Erythroblast (primary cell): Measurements from ENCODE around the gene FBLN7.

ENCODE experiments used
- DNase-seq, 2 experiments: peaks; one replicate each; lab custom pipeline; 2025; lab: John Stamatoyannopoulos, UW
- GATA1 ChIP-seq: IDR thresholded peaks from 2 replicates; pipeline ENCODE4 v1.6.1; 2011; ENCODE audit warnings: low read depth, mild to moderate bottlenecking, control low read depth, low read length, moderate library complexity
- POLR2A ChIP-seq: IDR thresholded peaks from 2 replicates; pipeline ENCODE4 v1.6.1; 2011; ENCODE audit warnings: mild to moderate bottlenecking, low read length

Gene FBLN7

DNA sequence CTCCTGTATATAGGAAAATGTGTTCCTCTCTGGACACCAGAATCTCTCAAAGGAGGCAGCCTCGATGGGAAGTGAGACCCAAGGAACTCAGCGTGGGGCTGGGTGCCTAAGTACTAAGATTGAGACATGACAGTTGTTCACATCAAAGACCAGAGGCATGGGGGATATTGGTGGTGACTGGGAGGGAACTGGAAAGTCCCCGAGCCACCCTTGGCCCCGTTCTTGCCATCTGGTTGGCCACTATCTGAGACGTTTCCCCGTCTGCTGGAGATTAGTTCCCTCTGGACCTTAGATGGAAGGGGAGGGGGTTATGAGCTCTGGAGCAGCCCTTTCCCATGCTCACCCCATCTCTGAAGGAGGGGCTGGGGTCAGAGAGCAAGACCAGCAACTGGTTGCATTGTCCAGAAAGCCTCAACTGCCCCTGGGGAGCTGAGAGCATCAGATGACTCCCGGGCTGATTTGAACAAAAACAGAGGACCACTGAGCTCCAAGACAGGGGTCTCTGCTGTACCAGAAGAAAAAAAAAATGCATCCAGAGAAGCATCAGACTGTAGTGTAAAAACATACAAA, 11.8 kb downstream of the FBLN7 start:
- TF ChIP-seq POLR2A (no peak), GATA1 (no peak)
- DNase-seq = no peak

DNA sequence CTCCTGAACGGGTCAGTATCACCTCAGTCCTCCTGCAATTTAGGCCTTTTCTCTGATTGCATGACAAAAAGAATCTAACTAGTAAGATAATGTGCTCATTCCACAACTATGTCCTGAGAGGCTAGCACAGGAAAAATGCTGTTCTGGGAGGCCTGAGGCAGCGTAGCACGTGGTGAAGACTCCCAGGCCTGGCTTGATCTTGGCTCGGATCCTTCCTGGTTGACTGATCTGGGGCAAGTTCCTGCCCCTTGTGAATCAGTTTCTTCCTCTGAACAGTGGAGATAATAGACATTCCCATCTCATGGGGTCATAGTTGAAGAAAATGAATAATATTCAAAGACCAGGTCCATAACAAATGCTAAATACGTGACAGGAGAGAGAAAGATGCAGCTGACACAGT, 12.3 kb downstream of the FBLN7 start:
- no peak for DNase-seq
- no peak for TF ChIP-seq POLR2A
- TF ChIP-seq GATA1 = no peak

DNA sequence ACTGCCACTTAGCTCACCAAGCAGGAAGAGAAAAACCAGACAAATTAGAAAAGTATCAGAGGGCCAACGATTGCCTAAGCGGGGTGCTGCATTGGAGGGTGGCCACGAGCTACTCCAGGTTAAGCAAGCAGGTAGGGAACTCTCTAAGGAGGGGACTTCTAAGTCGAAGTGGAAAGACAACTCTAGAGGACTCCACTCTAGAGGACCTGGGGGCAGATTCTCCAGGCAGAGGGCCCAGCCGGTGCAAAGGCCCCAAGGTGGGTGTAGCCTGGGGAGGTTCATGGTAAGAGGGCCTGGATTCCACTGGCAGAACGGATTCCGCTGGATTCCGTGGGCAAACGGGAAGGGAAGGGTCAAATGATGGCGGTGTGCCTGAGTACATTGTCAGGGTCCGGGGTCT, 12.7 kb downstream of the FBLN7 start:
- TF ChIP-seq GATA1 (no peak), POLR2A (no peak)
- DNase-seq = no peak

DNA sequence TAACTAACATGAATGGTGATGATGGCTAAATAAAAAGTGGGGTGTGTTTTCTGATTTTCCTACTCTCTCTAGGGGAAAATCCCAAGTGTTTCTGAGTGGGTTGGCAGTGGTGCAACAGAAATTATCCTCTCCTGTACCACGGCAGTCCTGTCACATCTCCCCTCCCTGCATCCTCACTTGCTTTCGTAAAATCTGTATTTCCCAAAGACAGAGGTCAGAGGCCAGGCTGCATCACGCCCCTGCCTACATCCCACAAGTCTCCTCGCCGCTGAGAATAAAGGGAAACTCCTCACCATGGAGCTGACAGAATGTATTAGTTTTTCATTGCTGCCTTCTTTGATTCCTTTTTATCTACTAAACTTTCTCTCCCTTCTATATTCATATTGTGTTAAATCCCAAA, 13.1 kb downstream of the FBLN7 start:
- DNase-seq = no peak
- no peak for TF ChIP-seq GATA1
- no peak for TF ChIP-seq POLR2A

DNA sequence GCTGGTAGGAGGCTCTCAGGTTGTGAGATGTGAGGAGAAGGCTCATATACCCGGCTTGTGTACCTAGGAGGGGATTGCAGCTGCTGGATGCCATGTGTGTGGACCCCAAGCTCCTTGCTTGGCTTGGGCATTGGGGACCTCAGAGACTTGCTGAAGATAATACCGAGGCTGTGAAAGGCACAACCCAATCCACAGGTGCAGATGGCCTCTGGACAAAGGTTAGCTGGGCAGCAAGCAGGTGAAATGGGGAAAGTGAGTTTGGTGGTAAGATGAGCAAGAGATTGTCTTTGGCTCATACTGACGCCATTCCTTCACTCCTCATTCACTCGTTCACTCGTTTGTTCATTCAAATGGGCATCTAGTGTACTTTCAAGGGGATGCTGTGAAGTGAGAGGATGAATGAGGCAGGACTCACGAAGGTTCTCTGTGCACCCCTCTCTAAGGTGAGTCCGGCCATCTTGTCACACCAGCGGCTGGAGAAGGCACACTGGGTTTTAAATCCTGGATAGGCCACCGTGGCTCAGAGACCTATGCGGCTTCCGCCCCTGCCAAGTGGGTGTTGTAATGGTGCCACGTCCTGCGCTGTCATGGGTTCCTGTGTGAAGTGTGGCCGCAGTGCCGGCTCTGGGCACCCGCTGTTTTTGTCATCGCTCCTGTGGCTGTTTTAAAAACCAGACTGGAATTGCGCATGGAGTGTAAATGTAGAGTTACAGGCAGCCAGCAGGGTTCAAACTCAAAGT, 13.7 kb downstream of the FBLN7 start:
- no peak for DNase-seq
- TF ChIP-seq POLR2A (no peak), GATA1 (no peak)

DNA sequence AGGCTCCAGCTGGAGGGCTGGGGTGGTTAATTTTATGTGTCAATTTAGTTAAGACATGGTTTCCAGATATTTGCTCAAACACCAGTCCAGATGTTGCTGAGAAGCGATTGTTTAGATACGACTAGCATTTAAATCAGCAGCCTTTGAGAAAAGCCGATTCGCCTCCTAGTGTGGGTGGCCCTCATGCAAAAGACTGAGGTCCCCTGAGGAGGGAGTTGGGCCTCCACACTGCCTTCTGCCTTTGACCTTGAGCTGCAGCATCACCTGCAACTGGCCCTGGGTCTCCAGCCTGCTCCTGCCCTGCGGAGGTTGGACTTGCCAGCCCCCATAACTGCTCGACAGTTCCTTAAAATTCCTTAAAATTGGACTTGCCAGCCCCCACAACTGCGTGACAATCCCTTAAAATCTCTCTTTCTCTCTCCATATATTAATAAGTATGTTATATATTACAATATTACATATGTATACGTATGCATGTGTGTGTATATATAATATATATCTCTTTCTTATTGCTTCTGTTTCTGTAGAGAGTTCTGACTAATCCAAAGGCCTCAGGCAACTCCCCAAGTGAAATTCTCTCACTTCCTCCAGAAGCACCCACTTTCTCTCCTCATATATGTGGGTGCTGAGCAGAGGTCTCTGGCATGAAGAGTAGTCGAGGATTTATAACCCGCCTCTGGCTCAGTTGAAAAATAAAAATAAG, 14.4 kb downstream of the FBLN7 start:
- TF ChIP-seq GATA1 (no peak), POLR2A (no peak)
- DNase-seq = no peak

DNA sequence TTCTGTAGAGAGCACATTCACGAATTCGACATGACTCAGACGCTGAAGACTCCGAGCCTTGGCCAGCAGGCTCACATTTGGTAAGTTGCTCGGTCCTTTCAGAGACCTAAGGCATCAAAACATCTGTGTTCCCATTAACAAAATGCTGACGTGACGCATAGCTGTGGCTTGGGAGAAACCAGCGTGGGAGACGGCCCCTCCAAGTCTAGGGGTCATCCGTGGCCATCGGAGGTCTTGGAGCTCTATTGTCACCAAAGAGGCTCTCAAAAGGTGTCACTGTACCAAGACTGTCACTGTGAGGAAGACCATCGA, 14.9 kb downstream of the FBLN7 start:
- DNase-seq = no peak
- TF ChIP-seq GATA1 = no peak
- TF ChIP-seq POLR2A = no peak

DNA sequence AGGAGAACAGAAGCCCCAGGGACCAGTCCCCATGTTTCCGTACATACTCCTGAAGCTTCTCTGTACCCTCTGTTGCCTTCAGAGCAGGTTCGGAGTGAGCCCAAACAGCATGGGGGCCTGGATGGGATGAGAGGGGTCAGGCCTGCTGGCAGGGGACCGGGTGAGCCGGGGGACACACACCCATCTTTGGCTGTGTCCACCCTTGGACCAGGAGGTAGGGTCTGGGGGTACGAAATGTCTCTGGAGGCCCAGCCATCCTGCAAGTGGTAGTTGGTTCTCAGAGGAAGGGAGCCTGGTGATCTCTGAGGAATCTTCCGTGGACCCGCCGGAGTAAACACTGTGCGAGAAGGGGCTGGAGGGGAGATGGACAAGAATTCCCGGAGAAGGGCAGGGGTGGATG, 15.3 kb downstream of the FBLN7 start:
- no peak for DNase-seq
- TF ChIP-seq POLR2A (no peak), GATA1 (no peak)

DNA sequence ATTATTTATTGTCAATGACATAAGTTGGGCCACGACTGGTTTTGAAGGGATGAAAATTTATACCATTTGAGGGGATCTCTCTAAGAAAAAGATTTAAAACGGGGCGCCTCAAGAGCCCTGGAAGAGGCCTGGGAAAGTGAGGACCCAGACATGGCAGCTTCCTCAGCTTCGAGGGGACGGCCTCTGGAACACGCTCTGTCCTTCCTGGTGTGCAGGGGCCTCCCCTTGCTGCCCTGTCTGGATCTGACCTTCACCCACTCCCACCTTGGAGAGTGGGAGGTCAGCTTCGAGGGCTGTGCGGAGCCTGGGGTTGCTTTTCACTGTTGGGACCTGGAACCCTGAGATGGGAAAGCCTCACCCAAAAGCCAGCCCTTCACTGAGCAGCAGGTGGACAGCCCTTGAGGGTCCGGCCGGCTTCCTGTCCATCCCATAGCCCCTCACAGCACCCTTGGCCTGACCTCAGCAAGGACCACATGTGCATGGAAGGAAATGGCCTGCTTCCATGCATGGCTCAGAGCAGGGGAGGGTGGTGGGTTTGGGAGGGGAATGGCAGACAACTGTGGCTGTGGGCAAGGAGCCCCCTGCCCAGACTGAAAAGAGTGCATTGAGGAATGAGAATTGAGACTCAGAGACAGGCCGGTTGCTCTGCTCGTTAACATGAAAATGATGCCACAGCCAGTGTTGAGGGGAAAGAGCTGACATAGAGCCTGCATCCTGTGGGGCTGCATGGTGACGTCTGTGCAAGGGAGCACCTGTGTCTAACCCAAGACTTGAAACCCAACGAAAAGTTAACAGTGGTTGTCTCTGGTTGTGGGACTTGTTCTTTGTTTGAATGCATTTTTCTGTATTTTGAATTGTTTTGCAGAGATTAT, 16.3 kb downstream of the FBLN7 start:
- DNase-seq = no peak
- no peak for TF ChIP-seq POLR2A
- TF ChIP-seq GATA1 = no peak

DNA sequence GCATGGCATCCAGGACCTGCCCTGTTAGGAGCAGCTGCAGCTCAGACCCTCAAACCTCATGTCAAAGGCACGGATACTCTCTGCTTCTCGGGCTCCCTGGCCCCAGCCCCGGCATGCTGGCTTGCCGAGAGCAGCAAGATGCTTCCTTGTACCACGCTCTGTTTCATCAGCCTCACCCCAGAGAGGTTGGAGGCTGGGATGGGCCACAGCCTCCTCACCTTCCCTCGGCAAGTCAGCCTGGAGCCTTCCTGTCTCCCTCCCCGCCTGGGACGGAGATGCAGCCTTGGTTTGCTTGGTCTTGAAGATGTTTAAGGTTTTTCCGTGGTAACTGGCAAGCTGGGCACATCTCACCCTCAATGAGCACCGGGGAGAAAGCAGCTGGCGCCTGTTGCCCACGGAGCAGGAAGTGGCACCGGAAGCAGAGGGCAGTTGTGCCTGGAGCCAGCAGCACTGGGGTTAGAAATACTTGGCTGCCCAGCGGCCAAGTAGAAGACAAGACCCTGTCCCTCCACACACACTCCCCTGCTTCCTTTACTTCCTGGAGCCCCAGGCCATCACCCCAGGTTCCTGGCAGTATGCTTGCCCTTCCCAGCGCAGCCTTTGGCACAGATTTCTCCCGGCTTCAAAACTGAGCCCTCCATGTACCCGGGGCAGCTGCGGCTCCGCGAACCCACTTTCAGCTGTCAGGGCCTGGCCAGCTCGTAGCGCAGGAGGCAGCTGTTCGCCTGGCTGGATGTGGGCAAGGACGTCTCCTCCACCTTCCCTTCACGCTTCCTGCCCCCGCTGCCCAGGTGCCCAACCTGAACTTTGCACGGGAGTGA, 17.4 kb downstream of the FBLN7 start:
- DNase-seq = no peak
- no peak for TF ChIP-seq GATA1
- no peak for TF ChIP-seq POLR2A

DNA sequence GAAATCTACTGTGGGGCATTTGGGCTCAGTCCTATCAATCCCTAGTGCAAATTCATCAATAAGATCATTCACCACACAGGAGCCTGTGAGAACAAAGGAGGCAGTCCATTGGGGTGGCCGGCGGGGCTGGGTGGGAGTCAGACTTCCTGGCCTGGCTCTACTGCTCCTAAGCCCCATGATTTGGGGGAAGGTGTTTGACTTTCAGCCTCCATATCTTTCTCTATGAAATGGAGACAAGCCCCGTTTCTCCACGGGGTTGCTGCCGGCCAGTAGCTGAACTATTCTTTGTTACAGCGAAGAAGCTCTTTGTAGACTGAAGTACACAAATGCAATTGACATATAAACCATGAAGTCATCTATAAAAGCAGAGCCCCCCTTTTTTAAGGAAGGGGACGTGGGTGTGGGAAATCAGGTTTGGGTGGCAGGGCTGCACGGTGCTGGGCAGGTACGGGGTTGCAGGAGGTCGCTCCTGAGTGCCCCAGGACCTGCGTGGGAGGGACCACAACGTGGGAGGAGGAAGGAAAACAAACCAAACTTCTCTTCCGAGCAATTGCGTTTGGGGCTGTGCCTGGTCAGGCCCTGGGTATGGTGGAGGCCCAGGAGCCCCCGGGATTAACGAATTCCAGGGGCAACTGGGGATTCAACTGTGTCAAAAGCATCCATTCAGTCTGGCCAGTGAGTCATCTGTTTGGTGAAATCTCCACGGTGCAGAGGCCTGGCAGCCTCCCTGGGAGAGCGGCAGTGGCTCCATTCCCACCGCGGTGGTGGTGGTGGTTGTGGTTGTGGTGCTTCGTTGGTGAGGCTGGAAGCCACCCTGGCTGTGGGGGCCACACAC, 18.2 kb downstream of the FBLN7 start:
- TF ChIP-seq GATA1 (no peak), POLR2A (no peak)
- no peak for DNase-seq

DNA sequence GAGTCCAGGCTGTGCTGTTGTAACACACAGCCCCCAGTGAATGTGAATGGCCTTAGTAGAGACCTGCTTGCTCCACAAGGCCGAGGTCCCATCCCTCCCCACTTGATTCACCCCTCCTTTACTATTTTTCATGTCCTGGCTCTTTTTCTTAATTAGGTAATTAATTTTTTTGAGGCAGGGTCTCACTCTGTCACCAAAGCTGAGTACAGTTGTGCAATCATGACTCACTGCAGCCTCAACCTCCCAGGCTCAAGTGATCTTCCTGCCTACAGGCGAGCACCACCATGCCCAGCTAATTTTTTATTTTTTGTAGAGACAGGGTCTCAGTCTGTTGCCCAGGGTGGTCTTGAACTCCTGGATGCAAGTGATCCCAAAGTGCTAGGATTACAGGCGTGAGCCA, 19.3 kb downstream of the FBLN7 start:
- DNase-seq = no peak
- TF ChIP-seq GATA1 (no peak), POLR2A (no peak)

DNA sequence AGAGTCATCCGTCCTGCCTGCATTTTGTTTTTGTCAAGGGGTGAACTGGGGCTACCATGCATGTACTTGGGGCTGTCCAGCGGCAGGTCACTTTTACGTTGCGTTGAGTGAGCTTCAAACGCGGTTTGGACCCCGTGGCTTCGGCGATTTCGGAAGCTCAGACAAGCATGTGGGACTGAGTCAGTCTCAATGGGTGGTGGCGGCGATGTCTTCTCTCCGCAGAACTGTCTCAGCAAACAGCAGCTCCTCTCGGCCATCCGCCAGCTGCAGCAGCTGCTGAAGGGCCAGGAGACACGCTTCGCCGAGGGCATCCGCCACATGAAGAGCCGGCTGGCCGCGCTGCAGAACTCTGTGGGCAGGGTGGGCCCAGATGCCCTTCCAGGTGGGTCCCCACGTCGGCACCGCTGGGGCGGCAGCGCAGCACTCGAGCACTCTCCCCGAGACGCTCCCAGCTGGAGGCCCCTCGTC, 21.3 kb downstream of the FBLN7 start:
- no peak for DNase-seq
- TF ChIP-seq GATA1 (no peak), POLR2A (no peak)
